ENCODE data around the gene SESN2.
"Not testable (repeated sequence)": the region's sequence is repeated elsewhere in the genome, so short reads cannot be mapped to it uniquely, and the experiment has no call there.

SESN2 gene

DNA sequence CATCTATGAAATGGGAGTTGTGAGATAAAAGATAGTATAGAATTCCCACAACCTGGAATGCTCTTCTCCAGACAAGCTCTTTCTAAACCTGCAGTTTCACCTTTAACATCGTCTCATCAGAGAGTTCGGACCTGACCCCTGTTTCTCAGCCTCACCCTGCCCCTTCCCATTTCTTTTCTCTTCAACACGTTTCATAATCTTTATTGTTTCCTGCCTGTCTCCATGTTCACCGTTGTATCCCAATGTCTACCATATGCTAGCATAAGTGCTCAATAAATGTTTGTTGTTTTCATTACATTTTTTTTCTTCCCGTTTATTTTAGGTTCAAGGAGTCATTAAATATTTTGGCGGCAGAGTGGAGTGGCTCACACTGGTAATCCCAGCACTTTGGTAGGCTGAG lies 32.4 kb downstream of the SESN2 start:
- no peak for DNase-seq

DNA sequence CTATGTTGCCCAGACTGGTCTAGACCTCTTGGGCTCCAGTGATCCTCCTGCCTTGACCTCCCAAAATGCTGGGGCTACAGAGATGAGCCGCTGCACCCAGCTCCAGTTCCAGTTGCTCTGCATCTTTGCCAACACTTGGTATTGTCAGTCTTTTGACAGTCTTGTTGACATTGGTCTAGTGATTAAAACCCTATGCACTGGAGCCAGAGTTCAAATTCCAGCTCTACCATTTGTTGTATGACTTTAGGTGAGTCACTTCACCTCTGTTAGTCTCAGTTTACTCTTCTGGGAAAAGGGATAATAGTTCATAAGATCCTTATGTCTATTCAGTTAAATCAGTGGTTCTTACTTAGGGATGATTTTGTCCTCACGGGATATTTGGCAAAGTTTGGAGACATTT lies 36.6 kb downstream of the SESN2 start:
- DNase-seq = no peak

DNA sequence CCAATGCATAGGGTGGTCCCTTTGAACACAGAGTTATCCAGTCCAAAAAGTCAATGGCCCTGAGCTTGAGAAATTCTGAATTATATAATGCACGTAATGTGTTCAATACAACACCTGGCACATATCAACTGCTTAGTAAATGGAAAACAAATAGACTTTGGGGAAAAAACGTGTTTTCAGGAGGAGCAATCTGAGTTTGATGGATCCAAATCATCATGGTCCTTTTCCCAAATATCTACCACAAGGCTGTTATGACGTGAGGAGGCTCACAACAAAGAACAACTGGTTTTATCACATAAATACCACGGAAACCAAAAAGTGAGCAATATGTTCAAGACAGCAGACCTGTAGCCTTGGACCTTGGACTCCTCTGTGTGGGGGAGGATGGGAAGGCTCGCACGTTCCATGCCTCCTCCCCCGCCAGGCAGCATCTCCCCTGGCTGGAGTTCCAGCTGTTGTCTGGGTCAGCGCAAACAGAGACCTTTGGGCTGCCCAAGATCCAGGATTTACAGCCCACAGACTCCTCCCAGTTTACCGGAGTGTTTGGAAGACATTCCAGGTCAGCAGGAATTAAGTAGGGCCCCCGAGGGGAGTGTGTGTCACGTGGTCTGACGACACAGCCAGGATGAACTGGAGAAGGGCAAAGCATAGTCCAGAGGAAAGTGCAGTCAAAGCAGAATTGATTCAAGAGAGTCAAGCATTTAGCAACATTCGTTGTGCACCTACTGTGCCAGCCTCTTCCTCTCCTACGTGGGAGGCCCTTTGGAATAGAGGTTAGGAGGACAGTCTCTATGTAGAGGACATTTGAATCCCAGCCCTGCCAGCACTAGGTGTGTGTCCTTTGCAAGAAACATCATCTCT lies 37.3 kb downstream of the SESN2 start:
- no peak for DNase-seq

DNA sequence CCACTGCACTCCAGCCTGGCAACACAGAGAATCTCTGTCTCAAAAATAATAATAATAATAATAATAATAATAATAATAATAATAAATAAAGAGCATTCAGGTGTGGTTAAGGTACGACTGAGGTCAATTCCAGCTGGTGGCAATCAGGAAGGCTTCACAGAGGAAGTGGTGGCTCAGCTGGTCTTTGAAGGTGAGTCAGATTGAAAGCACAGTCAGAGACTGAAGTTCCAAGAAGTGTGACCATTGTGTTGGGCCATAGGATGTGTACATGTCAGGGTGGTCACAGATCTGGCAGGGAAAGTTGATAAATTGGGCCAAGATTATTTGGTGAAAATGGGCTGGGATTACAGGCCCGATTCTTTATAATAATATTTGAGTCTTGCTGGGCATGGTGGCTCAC lies 38.5 kb downstream of the SESN2 start:
- DNase-seq = no peak

DNA sequence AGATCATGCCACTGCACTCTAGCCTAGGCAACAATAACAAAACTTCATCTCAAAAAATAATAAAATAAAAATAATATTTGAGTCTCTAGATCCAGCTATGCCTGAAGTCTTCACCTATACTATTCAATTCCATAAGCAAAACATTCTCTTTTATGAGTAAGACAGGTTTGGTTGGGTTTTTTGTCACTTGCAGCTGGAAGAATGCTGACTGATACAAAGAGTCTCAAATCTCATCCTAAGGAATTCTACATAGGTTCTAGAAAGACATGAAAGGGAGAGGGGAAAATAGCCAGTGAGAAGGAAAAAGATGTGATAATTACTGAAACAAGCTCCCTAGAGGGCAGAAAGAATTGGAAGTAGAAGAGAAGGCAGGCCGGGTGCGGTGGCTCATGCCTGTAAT lies 39.1 kb downstream of the SESN2 start:
- no peak for DNase-seq

DNA sequence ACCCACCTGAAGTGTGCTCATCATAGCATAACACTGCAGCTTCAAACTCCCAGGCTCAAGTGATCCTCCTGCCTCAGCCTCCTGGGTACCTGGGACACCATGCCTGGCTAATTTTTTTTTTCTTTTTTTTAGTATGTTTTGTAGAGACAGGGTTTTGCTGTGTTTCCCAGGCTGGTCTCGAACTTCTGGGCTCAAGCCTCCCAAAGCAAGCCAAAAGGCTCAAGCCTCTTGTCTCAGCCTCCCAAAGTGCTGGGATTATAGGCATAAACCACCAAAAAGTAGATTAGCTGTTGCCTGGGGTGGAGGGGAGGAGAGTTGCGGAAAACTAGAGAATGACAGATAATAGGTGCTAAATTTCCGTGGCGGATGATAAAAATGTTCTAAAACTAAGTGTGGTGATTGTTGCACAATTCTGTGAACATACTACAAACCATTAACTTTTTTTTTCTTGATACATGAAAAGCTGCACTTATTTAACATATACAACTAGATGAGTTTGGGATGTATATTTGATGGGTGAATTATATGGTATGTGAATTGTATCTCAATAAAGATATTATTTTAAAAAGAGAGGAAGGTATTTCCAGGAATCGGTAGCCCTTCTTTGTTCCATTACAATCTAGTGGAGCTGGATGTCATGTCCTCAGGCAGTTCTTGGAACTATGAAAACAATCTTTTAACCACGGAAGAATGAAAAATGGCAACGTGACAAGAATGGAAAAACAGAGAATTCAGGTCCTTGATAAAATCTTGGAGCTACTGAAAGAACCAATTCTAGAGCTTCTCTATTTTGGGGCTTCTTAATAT lies 42.3 kb downstream of the SESN2 start:
- no peak for DNase-seq

DNA sequence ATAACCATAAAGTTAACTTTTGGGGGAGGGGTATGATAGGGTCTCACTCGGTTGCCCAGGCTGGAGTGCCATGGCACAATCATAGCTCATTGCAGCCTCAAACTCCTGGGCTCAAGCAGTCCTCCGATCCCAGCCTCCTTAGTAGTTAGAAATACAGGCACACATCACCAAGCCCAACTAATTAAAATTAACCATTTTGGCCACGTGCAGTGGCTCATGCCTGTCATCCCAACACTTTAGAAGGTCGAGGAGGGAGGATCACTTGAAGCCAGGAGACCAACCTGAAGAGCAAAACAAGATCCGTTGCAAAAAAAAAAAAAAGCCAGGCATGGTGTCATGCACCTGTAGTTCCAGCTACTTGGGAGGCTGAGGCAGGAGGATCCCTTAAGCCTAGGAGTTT lies 42.9 kb downstream of the SESN2 start:
- DNase-seq = no peak

DNA sequence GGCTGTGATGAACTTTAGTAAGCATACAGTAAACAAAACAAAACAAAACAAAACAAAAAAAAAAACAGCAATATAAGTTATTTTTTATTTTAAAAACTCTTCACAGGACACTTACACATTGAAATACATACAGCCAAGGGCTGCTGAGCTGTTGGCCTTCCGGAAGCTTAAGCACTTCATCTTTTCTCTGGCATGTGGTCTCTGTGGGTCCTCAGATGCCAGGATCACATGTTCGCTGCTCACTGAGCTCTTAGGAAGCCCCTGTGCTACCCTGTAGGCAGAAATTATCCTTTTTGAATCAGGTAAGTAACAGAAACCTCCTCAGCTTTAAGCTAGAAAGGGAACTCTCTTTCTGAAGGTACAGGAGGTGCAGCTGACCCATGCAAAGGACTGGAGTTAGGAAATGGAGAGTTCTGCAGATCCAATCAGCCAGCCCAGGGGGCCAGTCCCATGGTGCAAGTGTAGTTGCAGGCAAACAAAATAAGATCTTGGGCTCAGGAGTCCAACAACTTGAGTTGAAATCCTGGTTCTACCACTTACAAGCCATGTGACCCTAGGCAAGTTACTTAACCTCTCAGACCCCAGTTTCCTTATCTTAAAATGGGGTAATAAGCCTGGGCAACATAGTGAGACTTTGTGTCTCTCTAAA lies 47.1 kb downstream of the SESN2 start:
- DNase-seq = no peak

DNA sequence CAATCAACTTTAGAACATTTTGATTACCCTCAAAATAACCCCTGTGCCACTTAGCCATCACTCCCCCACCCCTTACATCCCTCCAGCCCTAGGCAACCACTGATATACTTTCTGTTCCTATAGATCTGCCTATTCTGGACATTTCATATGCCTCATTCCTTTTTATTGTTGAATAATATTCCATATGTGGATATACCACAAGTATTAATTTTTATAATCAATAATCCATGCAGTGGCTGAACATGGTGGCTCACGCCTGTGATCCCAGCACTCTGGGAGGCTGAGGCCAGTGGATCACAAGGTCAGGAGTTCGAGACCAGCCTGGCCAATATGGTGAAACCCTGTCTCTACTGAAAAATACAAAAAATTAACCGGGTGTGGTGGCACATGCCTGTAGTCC lies 49.4 kb downstream of the SESN2 start:
- DNase-seq = no peak

DNA sequence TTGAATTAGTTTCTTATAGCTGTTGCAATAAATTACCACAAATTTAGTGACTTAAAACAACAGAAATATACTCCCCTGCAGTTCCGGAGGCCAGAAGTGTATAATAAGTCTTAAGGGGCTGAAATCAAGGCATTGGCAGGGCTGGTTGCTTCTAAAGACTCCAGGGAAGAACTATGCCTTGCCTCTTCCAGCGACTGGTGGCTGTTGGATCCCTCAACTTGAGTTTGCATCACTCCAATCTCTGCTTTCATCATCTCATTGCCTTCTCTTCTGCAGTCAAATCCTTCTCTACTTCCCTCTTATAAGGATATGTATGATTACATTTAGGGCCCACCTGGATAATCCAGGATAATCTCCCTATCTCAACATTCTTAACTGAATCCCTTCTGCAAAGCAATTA lies 50.4 kb downstream of the SESN2 start:
- DNase-seq = no peak

DNA sequence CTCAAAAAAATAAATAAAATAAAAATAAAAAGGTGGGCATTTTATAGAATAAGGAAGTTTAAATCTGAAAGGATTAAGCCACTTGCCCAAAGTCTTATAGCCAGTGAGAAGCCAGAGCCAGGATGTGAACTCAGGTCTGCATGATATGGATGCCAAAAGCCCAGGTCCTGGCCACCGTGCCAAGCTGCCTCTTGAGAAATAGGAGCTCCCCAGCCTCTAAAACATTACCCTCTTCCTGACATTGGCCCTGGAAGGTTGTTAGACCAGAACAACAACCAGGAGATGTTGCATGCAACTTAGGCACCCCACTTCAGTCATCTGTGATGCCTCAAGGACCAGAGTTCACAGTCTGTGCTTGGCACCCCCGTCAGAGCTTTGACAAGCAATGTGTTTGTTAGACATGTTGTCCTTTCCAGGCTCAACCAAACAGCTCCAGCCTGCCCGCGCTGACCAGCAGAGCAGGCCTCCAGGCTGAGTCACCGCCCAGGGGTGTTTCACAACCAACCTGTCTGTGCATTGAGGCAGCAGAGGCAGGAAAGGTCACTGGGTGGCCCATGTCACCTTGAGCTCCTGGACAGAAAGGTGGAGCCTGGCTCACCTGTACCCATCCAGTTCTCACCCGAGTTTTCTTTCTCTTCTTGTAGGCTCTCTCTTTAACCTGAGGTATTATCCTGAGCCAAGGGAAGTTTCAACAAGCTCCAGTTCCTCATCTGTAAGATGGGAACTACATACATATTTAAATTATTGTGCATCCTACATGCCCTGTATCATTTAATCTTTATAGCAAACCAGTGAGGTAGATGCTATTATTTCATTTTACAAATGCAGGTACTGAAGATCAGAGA lies 54.6 kb downstream of the SESN2 start:
- DNase-seq = no peak

DNA sequence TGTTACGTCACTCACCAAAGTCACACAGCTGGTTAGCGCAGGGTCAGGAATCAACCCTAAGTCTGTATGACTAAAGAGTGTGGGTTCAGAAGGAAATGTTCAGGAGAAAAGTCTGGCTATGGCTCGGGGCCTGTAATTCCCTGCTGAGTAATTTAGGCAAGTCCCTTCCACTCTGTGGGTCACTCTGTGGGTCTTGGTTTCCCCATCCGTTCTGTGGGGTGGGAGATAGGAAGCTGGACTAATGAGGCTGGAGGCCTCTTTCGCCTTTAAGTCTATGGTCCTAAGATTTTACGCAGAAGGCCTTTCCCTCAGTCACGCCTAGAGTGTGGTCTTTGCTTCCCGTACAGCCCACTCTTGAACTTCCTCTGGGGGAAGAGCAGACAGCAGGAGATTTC lies 55.2 kb downstream of the SESN2 start:
- DNase-seq = no peak

DNA sequence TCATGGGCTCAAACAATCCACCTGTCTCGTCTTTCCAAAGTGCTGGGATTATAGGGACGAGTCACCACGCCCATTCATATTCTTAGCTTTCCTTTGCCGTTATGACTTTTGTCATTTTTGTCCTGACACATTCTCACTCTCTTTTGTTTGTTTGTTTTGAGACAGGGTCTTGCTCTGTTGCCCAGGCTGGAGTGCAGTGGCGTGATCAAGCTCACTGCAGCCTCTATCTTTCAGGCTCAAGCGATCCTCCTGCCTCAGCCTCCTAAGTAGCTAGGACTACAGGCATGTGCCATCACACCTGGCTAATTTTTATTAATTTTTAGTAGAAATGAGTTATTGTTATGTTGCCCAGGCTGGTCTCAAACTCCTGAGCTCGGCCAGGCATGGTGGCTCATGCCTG lies 57.7 kb downstream of the SESN2 start:
- no peak for DNase-seq

DNA sequence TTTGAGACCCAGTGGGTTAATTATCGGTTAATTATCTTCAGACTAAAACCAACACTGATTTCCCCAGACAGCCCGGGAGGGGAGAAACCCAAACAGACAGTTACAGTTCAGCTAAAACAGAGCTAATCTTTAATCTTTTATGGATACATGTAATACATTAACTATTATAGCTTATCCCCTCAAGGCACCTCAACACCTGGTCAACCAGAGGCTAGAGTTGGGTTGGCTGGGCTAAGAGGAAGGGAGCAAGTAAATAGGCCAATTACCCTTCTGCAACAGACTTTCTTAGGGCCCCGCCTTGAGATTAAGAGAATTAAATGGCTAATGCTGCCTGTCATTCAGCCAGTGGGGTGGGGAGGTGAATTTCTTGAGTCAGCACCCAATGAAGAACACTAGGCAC lies 62.9 kb downstream of the SESN2 start:
- DNase-seq = no peak

DNA sequence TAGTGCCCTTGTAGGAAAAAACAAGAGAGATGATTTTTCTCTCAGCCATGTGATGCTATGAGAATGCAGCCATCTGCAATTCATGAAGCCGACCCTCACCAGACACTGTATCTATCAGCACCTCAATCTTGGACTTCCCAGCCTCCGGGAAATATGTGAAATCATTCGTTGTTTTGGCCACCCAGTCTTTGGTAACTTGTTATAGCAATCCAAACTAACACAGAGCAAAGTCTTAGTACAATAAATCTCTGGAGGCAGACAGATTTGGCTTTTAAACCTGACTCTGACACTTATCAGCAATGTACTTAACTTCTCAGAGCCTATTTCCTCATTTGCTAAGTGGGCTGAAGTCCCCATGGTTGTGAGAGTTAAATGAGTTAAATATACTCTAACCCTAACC lies 64.4 kb downstream of the SESN2 start:
- no peak for DNase-seq

DNA sequence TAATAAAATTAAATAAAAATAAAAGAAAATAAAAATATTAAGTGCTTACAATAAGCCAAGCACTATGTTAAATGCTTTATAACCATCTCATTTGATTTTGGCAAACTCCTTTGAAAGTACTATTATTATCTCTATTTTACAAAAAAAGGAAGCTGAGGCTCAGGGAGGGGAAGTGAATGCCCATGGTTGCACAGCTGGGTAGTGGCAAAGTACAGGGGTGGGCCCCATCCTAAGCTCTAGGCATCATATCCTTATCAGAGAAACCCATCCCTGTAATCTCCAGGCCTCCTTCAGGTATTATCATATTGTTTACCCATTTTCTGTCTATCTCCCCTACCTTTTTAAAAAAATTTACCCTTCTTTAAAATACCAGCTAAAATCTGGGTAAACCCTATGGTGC lies 67.2 kb downstream of the SESN2 start:
- DNase-seq = no peak

DNA sequence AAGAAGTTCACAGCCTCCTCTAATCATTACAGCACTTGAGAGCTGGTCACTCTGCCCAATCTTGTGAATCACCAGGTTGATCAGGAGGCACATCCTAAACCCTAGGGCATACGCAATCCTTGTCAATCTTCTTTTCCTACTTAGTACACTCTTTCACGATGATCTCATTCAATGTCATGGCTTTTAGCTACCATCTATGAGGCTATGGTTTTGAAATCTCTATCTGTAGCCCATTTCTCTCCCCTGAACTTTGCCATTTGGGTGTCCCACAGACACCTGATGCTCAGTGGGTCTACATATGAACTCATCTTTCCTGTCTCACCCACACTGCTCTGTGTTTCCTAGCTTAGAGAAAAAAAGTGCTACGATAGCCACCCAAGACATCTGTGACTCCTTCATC lies 67.7 kb downstream of the SESN2 start:
- DNase-seq = no peak

DNA sequence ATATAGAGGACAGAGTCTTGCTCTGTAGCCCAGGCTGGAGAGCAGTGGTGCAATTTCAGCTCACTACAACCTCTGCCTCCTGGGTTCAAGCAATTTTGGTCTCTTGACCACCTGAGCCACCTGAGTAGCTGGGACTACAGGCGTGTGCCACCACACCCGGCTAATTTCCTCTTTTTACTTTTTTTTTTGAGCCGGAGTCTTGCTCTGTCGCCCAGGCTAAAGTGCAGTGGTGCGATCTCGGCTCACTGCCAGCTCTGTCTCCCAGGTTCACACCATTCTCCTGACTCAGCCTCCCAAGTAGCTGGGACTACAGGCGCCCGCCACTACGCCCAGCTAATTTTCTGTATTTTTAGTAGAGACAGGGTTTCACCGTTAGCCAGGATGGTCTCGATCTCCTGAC lies 68.1 kb downstream of the SESN2 start:
- DNase-seq = not testable (repeated sequence)

DNA sequence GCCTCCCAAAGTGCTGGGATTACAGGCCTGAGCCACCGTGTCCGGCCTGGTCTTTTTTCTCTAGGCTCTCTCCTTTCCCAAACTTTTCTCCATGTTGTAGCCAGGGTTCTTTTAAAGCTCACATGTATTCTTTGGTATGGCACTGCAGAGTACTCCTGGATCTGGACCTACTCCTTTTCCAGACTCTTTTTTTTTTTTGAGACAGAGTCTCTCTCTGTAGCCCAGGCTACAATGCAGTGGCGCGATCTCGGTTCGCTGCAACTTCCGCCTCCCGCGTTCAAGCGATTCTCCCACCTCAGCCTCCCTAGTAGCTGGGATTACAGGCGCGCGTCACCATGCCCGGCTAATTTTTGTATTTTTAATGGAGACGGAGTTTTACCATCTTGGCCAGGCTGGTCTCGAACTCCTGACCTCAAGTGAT lies 68.9 kb downstream of the SESN2 start:
- no peak for DNase-seq

DNA sequence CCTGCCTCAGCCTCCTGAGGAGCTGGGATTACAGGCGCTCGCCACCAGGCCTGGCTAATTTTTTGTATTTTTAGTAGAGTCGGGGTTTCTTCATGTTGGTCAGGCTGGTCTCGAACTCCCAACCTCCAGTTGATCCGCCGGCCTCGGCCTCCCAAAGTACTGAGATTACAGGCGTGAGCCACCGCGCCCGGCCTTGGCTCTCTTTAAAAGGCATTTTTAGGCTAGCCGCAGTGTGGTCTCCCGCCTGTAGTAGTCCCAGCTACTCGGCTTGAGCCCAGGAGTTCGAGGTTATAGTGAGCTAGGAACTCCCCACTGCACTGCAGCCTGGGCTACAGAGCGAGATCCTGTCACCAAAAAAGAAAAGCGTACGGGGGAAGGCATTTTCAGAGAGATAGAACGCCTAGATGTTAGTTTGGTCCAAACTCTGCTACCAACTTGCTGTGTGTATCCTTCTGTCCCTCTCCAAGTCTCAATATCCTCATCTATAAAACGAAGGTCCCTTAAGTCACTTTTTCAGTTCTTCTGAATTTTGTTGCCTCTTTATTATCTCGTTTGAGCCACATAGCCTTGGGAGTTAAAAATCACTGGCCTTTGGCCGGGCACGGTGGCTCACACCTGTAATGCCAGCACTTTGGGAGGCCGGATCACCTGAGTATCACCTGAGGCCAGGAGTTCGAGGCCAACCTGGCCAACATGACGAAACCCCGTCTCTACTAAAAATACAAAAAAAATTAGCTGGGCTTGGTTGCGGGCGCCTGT lies 70.3 kb downstream of the SESN2 start:
- peak in 1 of 2 experiments; percentile 61 for DNase-seq
